ENCODE measurements around the gene KIF22. TPM values are rescaled to one million over a fixed set of nuclear protein-coding genes. Genes with fewer than 3 reads are reported as not detected.

The KIF22 gene
- polyA plus RNA-seq, 2 of the 4 experiments (the other 2 are of a cell fraction) = 64.3 to 73.7 TPM

GRCh38 chr16:29763326-29763725 is 27.2 kb upstream of the KIF22 start:
- DNase-seq (ENCODE audit: low read depth in 1 of 2, low spot score in 1 of 2) (no peak), FAIRE-seq (no peak), ATAC-seq (no peak)
- Histone ChIP-seq H3K27ac (no peak overlapping the region), H3K4me1 (no peaks in the 10 kb centered on the region; the same call in 2 of the 3 replicates), H3K4me3 (no peak overlapping the region), H3K4me2 (no peak overlapping the region), H3K9me3 (no peaks in the 10 kb centered on the region)
- ChIA-PET POLR2A (no interaction called here), CTCF (no interaction called here)
- TF ChIP-seq RCOR1 (IDR thresholded peaks at IDR 0.05; ENCODE audit: low read depth, low read length) = no peak
- TF ChIP-seq NR3C1 (IDR thresholded peaks at IDR 0.05) = no peak
- no peak for TF ChIP-seq KDM1A (IDR thresholded peaks at IDR 0.05; ENCODE audit: low read depth)
- no peak for TF ChIP-seq TP53 (CRISPR knock-in tag; IDR thresholded peaks at IDR 0.05)
- WGBS (ENCODE audit: missing lambda C conversion rate) = 95% methylated on average over 6 of the region's 6 CpGs

GRCh38 chr16:29765167-29766032 is 25.2 kb upstream of the KIF22 start:
- DNase-seq (ENCODE audit: low read depth in 1 of 2, low spot score in 1 of 2) = no peak

GRCh38 chr16:29766571-29766970 is 24.0 kb upstream of the KIF22 start:
- FAIRE-seq = no peak
- H3K4me2 ChIP-seq = no peak overlapping the region
- H3K9me3 ChIP-seq = no peaks in the 10 kb centered on the region
- H3K27ac ChIP-seq = no peak overlapping the region
- H3K4me1 ChIP-seq = no peaks in the 10 kb centered on the region
- WGBS (ENCODE audit: missing lambda C conversion rate) = 76% methylated on average over 3 of the region's 3 CpGs
- CTCF ChIA-PET = interaction anchor here (0.6 to 1.7 kb wide), 4 partner anchors 23 to 179 kb away, joined by 3 to 6 read pairs (median 4); no protein-coding TSS in a partner anchor
- no peak for DNase-seq (ENCODE audit: low read depth in 1 of 2, low spot score in 1 of 2)
- no peak for ATAC-seq
- H3K4me3 ChIP-seq = no peak overlapping the region
- POLR2A ChIA-PET = no interaction called here
- TF ChIP-seq MYC (IDR thresholded peaks at IDR 0.05; ENCODE audit: borderline replicate concordance, low read length) (no peak), EHF (CRISPR knock-in tag; IDR thresholded peaks at IDR 0.05) (no peak), MAFK (IDR thresholded peaks at IDR 0.05; ENCODE audit: partially characterized antibody) (no peak), E2F6 (IDR thresholded peaks at IDR 0.05; ENCODE audit: borderline replicate concordance, low read depth) (no peak), JUNB (IDR thresholded peaks at IDR 0.05) (no peak), POLR2AphosphoS2 (conservative IDR thresholded peaks at IDR 0.05; ENCODE audit: low read length) (no peak), CHD2 (IDR thresholded peaks at IDR 0.05; ENCODE audit: low read length, partially characterized antibody) (no peak), KDM1A (IDR thresholded peaks at IDR 0.05; ENCODE audit: low read depth) (no peak), HOXA7 (CRISPR knock-in tag; IDR thresholded peaks at IDR 0.05) (no peak), KDM5A (IDR thresholded peaks at IDR 0.05) (no peak), NR3C1 (IDR thresholded peaks at IDR 0.05) (no peak), TFCP2L1 (CRISPR knock-in tag; IDR thresholded peaks at IDR 0.05) (no peak), POLR2A (IDR thresholded peaks at IDR 0.05; ENCODE audit: low read length) (no peak), BHLHE40 (IDR thresholded peaks at IDR 0.05; ENCODE audit: low read depth, low read length) (no peak), EP300 (IDR thresholded peaks at IDR 0.05) (no peak), MAZ (IDR thresholded peaks at IDR 0.05; ENCODE audit: borderline replicate concordance, low read depth, low read length) (no peak), ATOH8 (CRISPR knock-in tag; IDR thresholded peaks at IDR 0.05; ENCODE audit: low read depth) (no peak), HOXB13 (CRISPR knock-in tag; IDR thresholded peaks at IDR 0.05; ENCODE audit: low read depth) (no peak), SMC3 (IDR thresholded peaks at IDR 0.05) (no peak), JUN (IDR thresholded peaks at IDR 0.05) (no peak)

More at GRCh38 chr16:29765167-29766032, 25.2 kb upstream of the KIF22 start:
- 59% methylated on average over 15 of the region's 15 CpGs for WGBS (ENCODE audit: missing lambda C conversion rate)
- ChIA-PET POLR2A (no interaction called here), CTCF (interaction anchor here (0.9 to 1.7 kb wide), 2 partner anchors 36 to 74 kb away, joined by 3 to 6 read pairs; no protein-coding TSS in a partner anchor)
- TF ChIP-seq MAX (IDR thresholded peaks at IDR 0.05) (no peak), CHD4 (IDR thresholded peaks at IDR 0.05; ENCODE audit: borderline replicate concordance) (no peak), HOXB13 (CRISPR knock-in tag; IDR thresholded peaks at IDR 0.05; ENCODE audit: low read depth) (no peak), CBX8 (IDR thresholded peaks at IDR 0.05) (no peak), HDAC2 (IDR thresholded peaks at IDR 0.05) (no peak), NPAS2 (CRISPR knock-in tag; IDR thresholded peaks at IDR 0.05; ENCODE audit: borderline replicate concordance) (no peak)
- H3K27ac ChIP-seq = no peak overlapping the region
- no peaks in the 10 kb centered on the region for H3K9me3 ChIP-seq
- no peak overlapping the region for H3K4me3 ChIP-seq
- no peak overlapping the region for H3K4me2 ChIP-seq
- FAIRE-seq (no peak), ATAC-seq (no peak)
- no peaks in the 10 kb centered on the region for H3K4me1 ChIP-seq
